Neural progenitor cell (in vitro differentiated cells): ENCODE results near the gene PER2.

Experiments used
- CTCF ChIP-seq: fragments of 200-600 bp; sonication (generic); IDR thresholded peaks from 2 replicates; pipeline ENCODE4 v1.5.1; 2017; ENCODE audit warnings: antibody characterized with exemption, mild to moderate bottlenecking
- EZH2 ChIP-seq: fragments of 200-600 bp; sonication (generic); IDR thresholded peaks from 2 replicates; pipeline ENCODE4 v1.6.1; 2017; ENCODE audit warnings: antibody characterized with exemption, mild to moderate bottlenecking, moderate library complexity

- no peak for TF ChIP-seq CTCF
- TF ChIP-seq EZH2: no peak
Measured at GRCh38 chr2:238267884-238268680, 20.3 kb downstream of the PER2 start.
